OCI-LY7 (cell line): ENCODE data around the gene USPL1. TPM values are rescaled to one million over a fixed set of nuclear protein-coding genes. Genes with fewer than 3 reads are reported as not detected.

Source experiments
- BruUV-seq: library from RNA; stranded (reverse); fragments of 400-500 nt; replicated peaks from 2 replicates; lab custom pipeline; 2021; lab: Mats Ljungman, UMichigan
- CTCF ChIA-PET: fragments of 300-600 bp; sonication (Branson Sonifier 250); formaldehyde crosslinking; loops from one replicate; lab custom pipeline; 2022; ENCODE audit warnings: antibody characterized with exemption; ENCODE audit not compliant: unreplicated experiment; lab: Charles Lee
- POLR2A ChIA-PET: fragments of 300-600 bp; sonication (Branson Sonifier 250); formaldehyde crosslinking; loops from one replicate; lab custom pipeline; 2022; ENCODE audit warnings: antibody characterized with exemption; lab: Charles Lee
- DNase-seq: peaks from one replicate; pipeline ENCODE4 v3.0.0-alpha.2; 2015; ENCODE audit warnings: low spot score
- H2AFZ ChIP-seq: fragments of 200-600 bp; sonication (generic), shearing (Covaris generic); 2 replicates; pipeline ENCODE4 v1.6.1; 2014; ENCODE audit warnings: mild to moderate bottlenecking, antibody characterized with exemption, low read length, moderate library complexity
- H3K27ac ChIP-seq: fragments of 200-600 bp; sonication (generic); 2 replicates; pipeline ENCODE4 v1.5.1; 2014; ENCODE audit warnings: mixed run types, low read depth, mild to moderate bottlenecking, moderate library complexity, low read length, inconsistent platforms; ENCODE audit not compliant: poor library complexity, severe bottlenecking
- H3K36me3 ChIP-seq: fragments of 200-600 bp; sonication (generic); 2 replicates; pipeline ENCODE4 v1.6.1; 2014; ENCODE audit warnings: mild to moderate bottlenecking, antibody characterized with exemption, low read length, moderate library complexity, mixed read lengths; ENCODE audit not compliant: insufficient read depth
- H3K4me1 ChIP-seq: fragments of 200-600 bp; sonication (generic); 2 replicates; pipeline ENCODE4 v1.5.1; 2014; ENCODE audit warnings: mild to moderate bottlenecking, low read length; ENCODE audit not compliant: insufficient read depth, poor library complexity, severe bottlenecking
- H3K4me2 ChIP-seq: fragments of 200-600 bp; sonication (generic); 2 replicates; pipeline ENCODE4 v1.6.1; 2014; ENCODE audit warnings: mild to moderate bottlenecking, low read length
- H3K4me3 ChIP-seq: fragments of 200-600 bp; sonication (generic); 2 replicates; pipeline ENCODE4 v1.5.1; 2014; ENCODE audit warnings: mild to moderate bottlenecking, low read depth, low read length; ENCODE audit not compliant: poor library complexity, severe bottlenecking
- H3K79me2 ChIP-seq: fragments of 200-600 bp; sonication (generic); 2 replicates; pipeline ENCODE4 v1.6.1; 2016; ENCODE audit warnings: low read depth, mild to moderate bottlenecking, low read length, moderate library complexity, mixed read lengths; ENCODE audit not compliant: insufficient read depth
- H3K9me2 ChIP-seq: fragments of 200-600 bp; sonication (generic); 2 replicates; pipeline ENCODE4 v1.6.1; 2016; ENCODE audit warnings: mild to moderate bottlenecking, low read length, mixed read lengths; ENCODE audit not compliant: insufficient read depth
- H3K9me3 ChIP-seq: fragments of 200-600 bp; sonication (generic); 2 replicates; pipeline ENCODE4 v1.6.1; 2014; ENCODE audit warnings: mild to moderate bottlenecking, mixed run types, low read length, mixed read lengths
- H4K20me1 ChIP-seq: fragments of 200-600 bp; sonication (generic); 2 replicates; pipeline ENCODE4 v1.6.1; 2014; ENCODE audit warnings: mild to moderate bottlenecking, antibody characterized with exemption, low read length, moderate library complexity, mixed read lengths; ENCODE audit not compliant: insufficient read depth
- CTCF ChIP-seq: fragments of 200-600 bp; sonication (generic); conservative IDR thresholded peaks from 2 replicates; pipeline ENCODE4 v1.5.1; 2014; ENCODE audit warnings: mild to moderate bottlenecking, antibody characterized with exemption, low read length, moderate library complexity, mixed read lengths
- EZH2phosphoT487 ChIP-seq: fragments of 200-600 bp; sonication (generic); IDR thresholded peaks from 2 replicates; pipeline ENCODE4 v1.6.1; 2018; ENCODE audit warnings: low read depth, borderline replicate concordance, mild to moderate bottlenecking, mixed run types, antibody characterized with exemption, low read length, moderate library complexity, mixed read lengths
- intact Hi-C: fragments of 100-400 bp; cut with micrococcal nuclease; formaldehyde crosslinking; loops from one replicate; pipeline ENCODE4 v1.10.0; 2022; ENCODE audit not compliant: unreplicated experiment
- total RNA-seq, 2 experiments: library from RNA; depleted of rRNA in 1 of 2; stranded (reverse); fragments of >200 nt in 1 of 2; shearing (Covaris generic) in 1 of 2; gene quantifications; 2 replicates each; pipeline ENCODE4 v1.2.3, GENCODE V29; 2014 to 2022

USPL1 gene
- total RNA-seq, 2 experiments from 2014 or later, result 19.2 to 21.9 TPM

GRCh38 chr13:30679483-30680330, 62.0 kb downstream of the USPL1 start:
- no TSS peak for BruUV-seq
- Histone ChIP-seq H3K9me3 (no peaks in the 10 kb centered on the region), H3K4me3 (no peak overlapping the region), H3K27ac (no peak overlapping the region), H2AFZ (no peak overlapping the region), H3K4me1 (peaks cover 4% of the 10 kb centered on the region), H4K20me1 (no peaks in the 10 kb centered on the region), H3K4me2 (peak overlapping the region; percentile 31; the same call in 1 of the 2 replicates), H3K9me2 (no peaks in the 10 kb centered on the region), H3K36me3 (no peaks in the 10 kb centered on the region), H3K79me2 (no peaks in the 10 kb centered on the region)
- ChIA-PET POLR2A (interaction anchor here (0.7 to 1.2 kb wide), 2 partner anchors 109 to 389 kb away, joined by 3 read pairs; no protein-coding TSS in a partner anchor), CTCF (no interaction called here)
- TF ChIP-seq CTCF, result peak; percentile 88
- no peak for TF ChIP-seq EZH2phosphoT487
- DNase-seq, result peak; percentile 69
- intact Hi-C loops, result loop anchor here (1.0 to 10.0 kb wide), 3 partner anchors 124 to 363 kb away; no protein-coding TSS in a partner anchor

- ChIA-PET POLR2A (interaction anchor here (1.1 kb wide), 1 partner anchor 9 kb away, joined by 3 read pairs; no protein-coding TSS in a partner anchor), CTCF (interaction anchor here (0.5 kb wide), 1 partner anchor 307 kb away, joined by 4 read pairs; no protein-coding TSS in a partner anchor)
- Histone ChIP-seq H3K79me2 (no peaks in the 10 kb centered on the region), H3K4me2 (no peak overlapping the region), H4K20me1 (no peaks in the 10 kb centered on the region), H3K9me3 (no peaks in the 10 kb centered on the region), H3K4me1 (peaks cover 4% of the 10 kb centered on the region), H2AFZ (no peak overlapping the region), H3K4me3 (no peak overlapping the region), H3K36me3 (no peaks in the 10 kb centered on the region), H3K27ac (no peak overlapping the region), H3K9me2 (no peaks in the 10 kb centered on the region)
- no TSS peak for BruUV-seq
- intact Hi-C loops, result no loop called here
- no peak for TF ChIP-seq CTCF
- no peak for TF ChIP-seq EZH2phosphoT487
- no peak for DNase-seq
Observed at GRCh38 chr13:30681843-30682242, 64.1 kb downstream of the USPL1 start.
